GM19372 (cell line): Measurements from ENCODE around the gene WASHC2A.
"Not testable (repeated sequence)": the region's sequence is repeated elsewhere in the genome, so short reads cannot be mapped to it uniquely, and the experiment has no call there.

ENCODE experiments used
- ATAC-seq: cut with Tn5 transposase; IDR thresholded peaks from one replicate; pipeline ENCODE4 v1.9.1; 2021; ENCODE audit warnings: mild to moderate bottlenecking, low read depth, moderate library complexity; ENCODE audit not compliant: unreplicated experiment

The WASHC2A gene

GRCh38 chr10:50058727-50059126 lies 9.0 kb upstream of the WASHC2A start:
- ATAC-seq, result not testable (repeated sequence)

- ATAC-seq, result not testable (repeated sequence)
These were observed 7.8 kb upstream of the WASHC2A start for GRCh38 chr10:50059946-50060345.

- not testable (repeated sequence) for ATAC-seq
These were observed 6.2 kb upstream of the WASHC2A start for GRCh38 chr10:50061548-50061947.

GRCh38 chr10:50063100-50063499 lies 4.7 kb upstream of the WASHC2A start:
- ATAC-seq, result no peak

- not testable (repeated sequence) for ATAC-seq
These were observed 552 bp downstream of the WASHC2A start for GRCh38 chr10:50068352-50068659.

GRCh38 chr10:50075139-50075538 lies 7.4 kb downstream of the WASHC2A start:
- ATAC-seq, result not testable (repeated sequence)

GRCh38 chr10:50075544-50075943 lies 7.8 kb downstream of the WASHC2A start:
- ATAC-seq, result not testable (repeated sequence)

GRCh38 chr10:50091304-50091703 lies 23.6 kb downstream of the WASHC2A start:
- ATAC-seq, result not testable (repeated sequence)

GRCh38 chr10:50092928-50093327 lies 25.2 kb downstream of the WASHC2A start:
- ATAC-seq, result not testable (repeated sequence)

- not testable (repeated sequence) for ATAC-seq
These were observed 26.9 kb downstream of the WASHC2A start for GRCh38 chr10:50094630-50095029.

- ATAC-seq, result not testable (repeated sequence)
These were observed 27.6 kb downstream of the WASHC2A start for GRCh38 chr10:50095402-50095801.

- not testable (repeated sequence) for ATAC-seq
These were observed 29.0 kb downstream of the WASHC2A start for GRCh38 chr10:50096722-50097121.

GRCh38 chr10:50098645-50099044 lies 30.9 kb downstream of the WASHC2A start:
- not testable (repeated sequence) for ATAC-seq

- ATAC-seq, result not testable (repeated sequence)
These were observed 33.4 kb downstream of the WASHC2A start for GRCh38 chr10:50101139-50101582.

- ATAC-seq, result not testable (repeated sequence)
These were observed 34.0 kb downstream of the WASHC2A start for GRCh38 chr10:50101747-50102146.

GRCh38 chr10:50102267-50102666 lies 34.5 kb downstream of the WASHC2A start:
- ATAC-seq, result not testable (repeated sequence)

GRCh38 chr10:50108999-50109698 lies 41.4 kb downstream of the WASHC2A start:
- not testable (repeated sequence) for ATAC-seq

GRCh38 chr10:50112419-50113112 lies 44.8 kb downstream of the WASHC2A start:
- ATAC-seq, result not testable (repeated sequence)

- not testable (repeated sequence) for ATAC-seq
These were observed 59.0 kb downstream of the WASHC2A start for GRCh38 chr10:50126765-50127164.

- not testable (repeated sequence) for ATAC-seq
These were observed 60.1 kb downstream of the WASHC2A start for GRCh38 chr10:50127770-50128292.

- ATAC-seq, result not testable (repeated sequence)
These were observed 63.7 kb downstream of the WASHC2A start for GRCh38 chr10:50131245-50131965.
